Left forelimb (tissue), 1 donor: Measurements from ENCODE around the gene SRSF1.
"Not testable (repeated sequence)": the region's sequence is repeated elsewhere in the genome, so short reads cannot be mapped to it uniquely, and the experiment has no call there.

Experiments
- DNase-seq: peaks from one replicate; pipeline ENCODE4 v3.0.0-alpha.2; 2018; ENCODE audit warnings: low spot score

The SRSF1 gene, protein sequence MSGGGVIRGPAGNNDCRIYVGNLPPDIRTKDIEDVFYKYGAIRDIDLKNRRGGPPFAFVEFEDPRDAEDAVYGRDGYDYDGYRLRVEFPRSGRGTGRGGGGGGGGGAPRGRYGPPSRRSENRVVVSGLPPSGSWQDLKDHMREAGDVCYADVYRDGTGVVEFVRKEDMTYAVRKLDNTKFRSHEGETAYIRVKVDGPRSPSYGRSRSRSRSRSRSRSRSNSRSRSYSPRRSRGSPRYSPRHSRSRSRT

DNA sequence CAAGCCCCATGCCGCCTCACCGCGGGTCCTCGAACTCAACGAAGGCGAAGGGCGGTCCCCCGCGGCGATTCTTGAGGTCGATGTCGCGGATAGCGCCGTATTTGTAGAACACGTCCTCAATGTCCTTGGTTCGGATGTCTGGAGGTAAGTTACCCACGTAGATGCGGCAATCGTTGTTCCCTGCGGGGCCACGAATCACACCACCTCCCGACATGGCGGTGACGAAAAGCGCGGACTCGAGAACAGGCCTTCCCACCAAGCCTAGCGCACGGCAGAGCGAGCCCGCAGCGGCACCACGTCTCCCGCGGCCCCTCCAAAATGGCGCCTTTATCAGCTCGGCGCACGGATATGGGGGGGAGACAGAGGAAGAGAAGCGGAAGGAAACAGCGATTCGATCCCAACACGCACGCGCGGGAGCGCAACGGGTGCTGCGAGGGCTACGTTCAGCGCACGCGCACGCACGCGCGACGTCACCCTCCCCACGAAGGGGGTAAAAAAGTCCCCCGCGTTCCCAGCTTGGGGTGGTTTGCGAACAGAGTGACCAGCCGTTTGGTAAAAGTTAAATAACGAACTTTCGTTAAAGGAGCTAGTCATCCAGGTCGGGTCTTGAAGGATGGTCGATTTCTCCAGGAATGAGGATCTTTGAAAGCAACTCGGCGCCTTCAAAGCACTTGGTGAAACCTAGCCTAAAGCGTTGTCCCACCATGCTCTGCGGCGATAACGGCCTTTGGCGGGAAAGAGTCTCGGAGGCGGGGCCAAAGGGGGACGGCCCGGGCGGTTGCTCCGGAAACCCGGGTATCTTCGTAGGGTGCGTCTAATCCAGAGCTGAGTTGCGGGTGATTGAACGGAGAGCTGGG lies at the start of gene SRSF1:
SRSF1 (minus strand) TSS at position 323 of the 857 bp plus-strand sequence; CDS start at position 214, 109 bp downstream.
- DNase-seq = peak; percentile 99

DNA sequence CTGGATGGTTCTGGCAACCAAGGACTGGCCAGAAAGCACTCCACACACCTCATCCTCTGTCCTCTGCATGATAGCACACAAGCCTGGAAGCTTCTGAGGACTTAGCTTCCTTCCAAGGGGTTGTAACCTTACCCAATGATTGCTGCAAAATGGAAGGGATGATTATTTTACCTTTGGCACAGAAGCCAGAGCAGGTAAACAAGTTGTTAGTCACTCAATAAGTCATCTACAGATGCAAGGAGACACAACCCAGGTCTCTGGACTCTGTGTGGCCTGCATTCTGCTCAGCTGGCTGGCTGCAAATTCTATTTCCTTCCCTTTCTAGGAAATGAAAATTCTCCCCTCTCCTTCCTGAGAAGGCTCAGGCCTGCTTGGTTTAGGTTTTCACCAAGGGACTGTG lies 49.4 kb upstream of the SRSF1 start:
- no peak for DNase-seq

DNA sequence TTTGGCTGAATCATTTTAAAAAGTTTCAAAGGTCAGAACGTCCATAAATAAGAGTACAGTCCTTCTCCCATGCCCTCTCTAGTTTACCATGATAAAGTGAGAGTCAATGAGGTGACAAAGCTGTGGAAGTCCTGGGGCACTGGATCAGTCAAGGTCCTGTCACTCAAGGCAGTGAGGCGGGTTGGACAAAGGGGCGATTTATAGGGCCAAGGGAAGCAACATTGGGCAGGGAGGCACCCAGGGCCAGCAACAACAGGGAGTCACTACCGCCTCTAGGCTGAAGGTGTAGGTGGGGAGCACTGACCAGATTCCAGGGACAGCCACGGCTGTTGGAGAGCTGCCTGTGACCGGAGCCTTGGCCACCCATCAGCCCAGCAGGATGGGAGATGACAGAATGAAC lies 47.6 kb upstream of the SRSF1 start:
- DNase-seq = no peak

DNA sequence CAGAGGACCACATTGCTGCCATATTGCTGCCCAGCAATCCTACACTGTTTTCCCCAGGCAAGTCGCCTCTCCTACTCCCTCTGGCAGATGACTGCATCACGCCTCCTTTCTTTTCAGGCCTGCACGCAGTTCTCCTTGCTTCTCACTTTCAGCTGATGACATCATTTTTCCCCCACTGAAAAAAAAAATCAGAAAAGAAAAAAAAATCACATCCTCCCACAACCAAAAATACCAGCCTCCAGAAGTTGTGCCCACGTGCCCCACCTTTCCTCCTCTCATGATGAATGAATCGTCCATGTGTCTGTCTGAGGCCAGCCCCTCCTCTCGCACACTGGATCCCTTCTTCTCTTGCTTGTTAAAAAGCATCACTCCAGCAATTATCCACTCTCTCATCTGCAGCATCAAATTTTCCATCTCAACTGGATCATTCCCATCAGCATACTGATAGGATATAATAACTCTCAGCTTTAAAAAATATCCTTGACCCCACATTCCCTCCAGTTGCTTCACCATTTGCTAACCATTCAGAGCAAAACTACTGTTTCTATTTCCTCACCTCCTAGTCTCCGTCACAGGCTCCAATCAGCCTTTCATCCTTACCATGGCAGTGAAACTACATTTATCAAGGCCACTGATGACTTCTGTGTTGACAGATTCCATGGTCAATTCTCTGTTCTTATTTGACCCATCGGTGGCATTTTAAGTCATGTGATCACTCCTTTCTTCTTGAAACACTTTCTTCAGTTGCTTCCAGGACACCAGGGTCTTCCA lies 46.1 kb upstream of the SRSF1 start:
- DNase-seq = no peak

DNA sequence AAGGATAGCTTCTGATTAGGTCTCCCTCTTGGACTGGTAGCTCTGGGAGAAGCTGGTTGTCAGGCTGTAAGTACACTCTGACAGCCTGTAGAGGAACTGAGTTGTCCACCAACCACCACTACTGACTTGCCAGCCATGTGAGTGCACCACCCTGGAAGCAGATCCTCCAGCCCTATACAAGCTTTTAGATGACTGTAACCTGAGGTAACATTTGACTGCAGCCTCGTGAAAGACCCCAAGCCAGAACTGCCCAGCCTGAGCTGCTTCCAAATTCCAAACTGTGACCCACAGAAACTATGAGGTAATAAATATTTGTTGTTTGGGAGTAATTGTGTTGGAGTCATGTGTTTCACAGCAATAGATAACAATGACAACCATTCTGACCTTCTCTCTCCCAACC lies 45.4 kb upstream of the SRSF1 start:
- no peak for DNase-seq

DNA sequence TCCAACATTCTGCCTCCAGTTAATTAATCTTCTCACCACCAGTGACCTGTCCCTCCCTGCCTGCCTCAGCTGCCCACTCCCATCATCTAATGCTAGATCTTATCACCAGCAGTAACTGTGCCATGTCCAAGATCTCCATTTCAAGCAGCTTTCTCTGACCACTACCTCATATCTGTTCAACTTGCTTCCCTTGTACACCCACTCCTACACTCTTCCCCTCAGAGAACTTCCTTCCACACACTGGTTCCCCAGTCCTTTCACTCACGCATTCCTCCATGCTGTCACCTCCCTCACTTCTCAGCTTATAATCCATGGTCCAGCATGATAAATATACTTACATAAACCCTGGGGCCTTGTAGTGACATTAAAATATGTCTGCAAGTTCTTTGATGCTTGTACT lies 44.4 kb upstream of the SRSF1 start:
- no peak for DNase-seq

DNA sequence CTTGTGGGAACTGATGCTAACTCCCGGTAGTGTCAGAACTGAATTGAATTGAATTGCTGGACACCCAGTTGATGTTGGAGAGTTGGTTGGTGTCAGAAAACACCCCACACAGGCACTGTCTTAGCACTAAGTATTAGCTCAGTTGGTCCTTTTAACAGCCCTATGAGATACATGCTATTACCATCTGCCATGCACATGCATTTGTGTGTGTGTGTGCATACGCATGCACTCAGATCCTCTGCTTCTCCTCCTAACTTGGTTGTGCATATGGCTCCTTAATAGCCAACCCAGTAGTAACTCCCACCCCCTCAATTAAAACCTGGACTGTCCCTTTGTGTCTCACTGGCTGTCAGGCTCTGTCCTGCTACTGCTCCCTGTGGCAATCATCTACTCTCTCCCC lies 43.9 kb upstream of the SRSF1 start:
- DNase-seq = no peak

DNA sequence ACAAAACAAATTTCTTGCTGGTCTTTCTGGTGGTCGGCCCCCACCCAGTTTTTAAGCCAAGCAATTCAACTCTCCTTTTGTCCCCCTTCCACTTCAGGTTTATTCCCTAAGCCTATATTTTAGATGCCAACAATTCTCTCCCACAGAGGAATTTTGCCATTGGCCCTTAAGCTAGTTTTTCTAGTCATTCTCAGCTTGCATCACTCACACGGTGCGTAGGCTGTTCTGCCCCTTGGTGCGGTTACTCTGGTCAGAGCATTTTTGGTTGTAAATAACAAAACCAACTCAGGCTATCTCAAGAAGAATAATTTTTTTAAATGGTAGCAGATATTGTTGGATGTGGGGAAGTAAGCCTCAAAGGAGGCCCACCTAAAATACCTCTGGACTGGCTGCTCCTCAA lies 42.5 kb upstream of the SRSF1 start:
- no peak for DNase-seq

DNA sequence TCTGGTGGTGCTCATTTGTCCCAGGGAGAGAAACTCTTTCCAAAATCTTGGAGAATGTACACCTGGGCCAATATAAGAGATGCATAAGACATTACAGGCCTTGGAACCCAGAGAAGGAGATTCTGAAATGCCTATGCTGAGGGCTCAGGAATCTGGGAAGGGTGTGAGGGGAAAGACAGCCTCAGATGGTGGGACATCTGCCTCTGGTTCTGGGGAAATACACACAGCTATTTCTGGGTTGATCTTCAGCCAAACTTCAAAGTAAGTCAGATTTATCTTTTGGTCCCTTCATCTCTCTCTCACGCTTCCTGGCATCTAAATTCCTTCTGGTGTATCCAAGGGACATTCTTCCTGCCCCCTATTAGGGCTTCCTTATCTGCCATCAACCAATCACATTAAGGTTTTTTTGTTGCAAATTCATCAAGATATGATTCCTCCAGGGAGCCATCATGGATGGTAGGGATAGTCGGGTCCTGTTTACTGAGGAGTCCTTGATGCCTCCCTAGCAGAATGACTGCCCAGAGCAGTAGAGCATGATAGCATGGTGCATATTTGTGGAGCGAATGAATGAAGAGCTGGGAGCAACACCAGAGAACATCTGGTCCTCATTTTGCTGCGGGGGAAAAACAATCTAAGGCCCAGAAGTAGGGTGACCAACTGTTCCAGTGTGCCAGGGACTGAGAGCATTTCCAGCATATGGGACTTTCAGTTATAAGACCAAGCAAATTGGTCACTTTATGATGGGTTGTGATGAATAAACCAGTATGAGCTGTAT lies 40.5 kb upstream of the SRSF1 start:
- DNase-seq = no peak

DNA sequence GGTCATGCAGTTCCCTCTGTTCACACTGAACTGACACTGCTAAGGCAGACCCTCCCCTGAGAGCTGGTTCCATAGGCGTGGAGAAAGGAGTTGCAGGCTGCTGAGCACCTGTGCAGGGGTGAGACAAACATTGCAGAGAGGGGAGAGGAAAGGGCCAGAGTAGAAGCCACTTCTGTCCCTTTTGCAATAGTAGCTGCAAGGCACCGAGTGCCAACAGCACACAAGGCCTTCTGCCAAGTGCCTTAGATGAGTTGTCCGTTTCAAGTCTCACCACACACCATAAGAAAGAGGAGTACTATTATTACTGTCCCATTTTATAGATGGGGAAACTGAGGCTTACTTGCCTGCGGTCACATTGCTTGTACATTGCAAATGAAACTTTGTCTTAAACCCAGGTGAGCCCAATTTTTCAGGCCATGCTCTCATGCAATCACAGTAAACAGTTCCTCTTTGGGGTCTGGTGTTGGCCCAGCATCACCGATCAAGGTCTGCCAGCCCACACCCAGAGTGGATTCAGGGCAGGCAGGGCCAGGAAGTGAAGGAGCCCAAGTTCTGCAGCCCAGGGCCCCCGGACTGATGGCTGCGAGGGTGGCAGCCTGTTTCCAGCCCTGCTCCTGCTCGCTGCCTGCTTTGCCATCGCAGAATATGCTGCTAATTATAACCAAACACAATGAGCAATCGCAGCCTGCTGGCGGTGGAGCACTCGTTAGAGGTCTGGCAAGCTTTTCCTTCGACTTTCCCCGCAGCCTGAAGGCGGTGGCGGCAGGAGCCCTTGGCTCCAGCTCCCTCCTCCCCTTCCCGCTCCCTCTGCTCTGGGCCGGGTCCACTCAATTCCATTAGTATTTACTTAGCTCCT lies 39.4 kb upstream of the SRSF1 start:
- DNase-seq = no peak

DNA sequence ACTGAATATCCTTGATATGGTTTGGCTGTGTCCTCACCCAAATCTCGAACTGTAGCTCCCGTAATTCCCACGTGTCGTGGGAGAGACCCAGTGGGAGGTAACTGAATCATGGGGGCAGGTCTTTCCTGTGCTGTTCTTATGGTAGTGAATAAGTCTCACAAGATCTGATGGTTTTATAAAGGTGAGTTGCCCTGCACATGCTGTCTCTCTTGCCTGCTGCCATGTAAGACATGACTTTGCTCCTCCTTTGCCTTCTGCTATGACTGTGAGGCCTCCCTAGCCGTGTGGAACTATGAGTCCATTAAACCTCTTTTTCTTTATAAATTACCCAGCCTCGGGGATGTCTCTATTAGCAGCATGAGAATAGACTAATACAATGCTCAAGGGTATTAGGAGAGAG lies 37.2 kb upstream of the SRSF1 start:
- not testable (repeated sequence) for DNase-seq

DNA sequence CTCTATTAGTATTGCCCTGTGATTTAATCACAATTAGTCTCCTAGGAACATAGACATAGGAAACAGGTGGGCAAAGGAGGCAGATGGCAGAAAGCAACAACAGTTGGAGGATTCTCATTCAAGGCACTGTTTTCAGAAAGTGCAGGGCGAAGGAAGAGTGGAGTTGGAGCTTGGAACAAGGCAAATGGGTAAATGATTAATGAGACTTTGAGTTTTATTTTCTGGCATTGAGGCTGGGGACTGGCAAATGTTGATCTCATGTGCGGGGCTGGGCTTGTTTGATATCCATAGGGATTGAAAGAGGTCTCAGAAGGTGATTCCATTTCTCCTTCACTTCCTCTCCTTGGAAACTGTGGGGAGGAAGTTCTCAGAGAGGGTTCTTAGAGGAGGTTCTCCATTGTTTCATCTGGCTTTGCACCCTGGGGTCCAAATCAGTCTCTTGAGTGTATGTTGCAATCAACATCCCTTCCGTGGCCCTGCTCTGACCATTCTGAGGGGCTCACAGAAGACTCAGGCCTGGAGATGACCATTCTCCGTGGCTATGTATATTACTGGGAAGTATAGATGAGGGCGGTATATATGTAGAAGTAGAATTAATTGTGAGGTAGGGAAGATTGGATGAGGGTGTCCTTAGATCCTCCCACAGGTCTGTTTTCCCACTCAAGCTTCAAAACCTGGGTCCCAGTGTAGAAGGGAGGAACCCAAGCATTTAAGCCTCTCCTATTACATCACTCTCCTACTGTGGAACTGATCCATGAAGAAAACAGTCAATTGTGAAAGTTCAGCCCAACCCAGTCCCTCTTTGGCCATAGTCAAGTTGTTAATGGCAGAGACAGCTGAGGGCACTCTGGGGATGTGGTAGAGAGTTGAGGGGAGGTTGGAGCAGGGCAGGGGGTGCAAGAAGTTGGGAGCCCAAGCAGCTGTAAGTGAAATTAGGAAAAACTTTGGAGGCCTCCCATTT lies 36.5 kb upstream of the SRSF1 start:
- DNase-seq = no peak

DNA sequence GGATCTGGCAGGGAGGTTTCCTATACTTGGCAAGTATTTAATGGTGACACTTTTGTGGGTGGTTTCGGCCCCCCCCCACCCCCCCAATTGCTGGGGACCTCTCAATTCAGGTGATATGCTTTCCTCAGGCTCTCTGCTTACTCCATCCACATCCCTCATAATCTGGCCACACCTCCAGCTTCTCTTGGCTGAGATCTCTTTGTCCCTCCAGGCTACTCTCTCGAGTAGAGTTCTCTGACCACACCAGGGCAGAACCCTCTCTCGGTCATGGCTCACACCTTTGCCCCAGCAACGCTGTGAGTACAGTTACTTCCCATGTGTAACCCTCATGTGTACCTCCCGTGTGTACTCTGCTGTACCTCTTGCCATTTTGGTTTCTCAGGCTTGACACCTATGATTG lies 34.1 kb upstream of the SRSF1 start:
- no peak for DNase-seq

DNA sequence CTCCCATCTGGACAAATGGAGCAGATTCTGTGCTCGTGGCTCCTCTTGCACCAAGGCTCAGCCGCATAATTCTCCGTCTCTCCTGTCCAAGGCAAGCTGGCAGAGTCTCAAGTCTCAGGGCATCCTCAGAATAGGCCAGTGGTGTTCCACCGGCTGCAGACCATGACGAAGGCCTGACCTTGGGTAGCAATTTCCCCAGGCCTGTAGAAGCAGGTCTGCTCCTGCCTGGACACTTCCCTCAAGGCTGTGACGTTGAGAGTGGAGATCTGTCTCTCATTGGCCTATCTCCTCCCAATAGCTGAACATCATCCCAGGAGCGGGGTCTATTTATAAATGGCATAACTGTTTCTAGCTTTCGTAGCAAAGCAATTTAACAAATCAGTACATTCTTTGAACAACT lies 33.3 kb upstream of the SRSF1 start:
- DNase-seq = no peak

DNA sequence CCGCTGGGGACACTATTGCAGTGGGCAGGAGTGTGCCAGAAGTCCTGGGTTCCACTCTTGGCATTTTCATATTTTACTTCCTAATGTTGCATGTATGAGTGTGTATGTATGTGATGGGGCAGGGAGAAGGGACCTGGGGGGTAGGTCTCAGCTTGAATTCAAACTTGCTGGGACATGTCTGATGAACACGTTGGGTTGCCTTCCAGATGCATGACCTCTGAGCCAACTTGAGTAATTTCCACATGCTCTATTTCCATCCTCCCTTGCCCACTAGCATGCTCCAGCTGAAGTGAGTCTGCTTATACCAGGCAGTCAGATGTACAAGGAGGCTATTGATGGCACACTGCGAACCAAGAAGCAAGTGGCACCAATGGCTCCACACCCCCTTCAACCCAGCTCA lies 32.9 kb upstream of the SRSF1 start:
- no peak for DNase-seq

DNA sequence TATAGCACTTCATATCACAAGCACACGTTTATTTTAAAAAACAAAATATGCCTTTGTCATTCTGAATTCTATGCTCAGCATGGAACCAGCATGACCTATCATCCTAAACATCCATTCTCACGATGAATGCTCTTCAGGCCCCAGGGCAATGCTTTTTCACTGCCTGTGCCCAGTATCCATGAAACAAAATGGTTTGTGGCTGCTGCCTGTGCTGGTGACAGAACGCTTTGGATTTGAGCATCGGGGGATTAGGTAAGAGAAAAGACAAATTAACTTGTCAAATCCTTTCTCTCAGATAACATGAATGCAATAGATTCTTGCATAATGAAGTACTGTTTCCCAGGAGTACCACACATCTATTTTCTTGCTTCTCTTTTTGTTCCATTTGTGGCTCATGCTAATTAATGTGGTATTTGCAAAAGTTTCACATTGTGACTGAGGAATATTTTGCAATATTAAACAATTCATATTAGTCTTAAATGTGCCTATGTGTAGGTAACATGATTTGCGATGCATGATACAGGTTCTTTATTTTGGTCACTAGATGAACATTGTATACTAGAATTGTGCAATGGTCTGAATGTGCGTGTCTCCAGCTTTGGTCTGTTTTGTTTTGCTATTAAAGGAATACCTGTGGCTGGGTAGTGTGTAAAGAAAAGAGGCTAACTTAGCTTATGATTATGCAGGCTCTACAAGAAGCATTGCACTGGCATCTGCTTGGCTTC lies 25.8 kb upstream of the SRSF1 start:
- DNase-seq = no peak

DNA sequence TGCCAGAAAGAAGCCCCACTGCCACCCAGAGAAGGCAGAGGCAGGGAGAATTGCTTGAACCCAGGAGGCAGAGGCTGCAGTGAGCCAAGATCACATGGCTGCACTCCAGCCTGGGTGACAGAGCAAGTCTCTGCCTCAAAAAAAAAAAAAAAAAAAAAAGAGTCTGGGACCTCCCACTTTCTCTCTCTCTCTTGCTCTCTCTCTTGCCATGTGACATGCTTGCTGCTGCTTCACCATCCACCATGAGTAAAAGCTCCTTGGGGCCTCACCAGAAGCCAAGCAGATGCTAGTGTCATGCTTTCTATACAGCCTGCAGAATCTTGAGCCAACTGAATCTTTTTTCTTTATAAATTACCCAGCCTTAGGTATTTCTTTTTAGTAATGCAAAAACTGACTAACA lies 21.5 kb upstream of the SRSF1 start:
- no peak for DNase-seq

DNA sequence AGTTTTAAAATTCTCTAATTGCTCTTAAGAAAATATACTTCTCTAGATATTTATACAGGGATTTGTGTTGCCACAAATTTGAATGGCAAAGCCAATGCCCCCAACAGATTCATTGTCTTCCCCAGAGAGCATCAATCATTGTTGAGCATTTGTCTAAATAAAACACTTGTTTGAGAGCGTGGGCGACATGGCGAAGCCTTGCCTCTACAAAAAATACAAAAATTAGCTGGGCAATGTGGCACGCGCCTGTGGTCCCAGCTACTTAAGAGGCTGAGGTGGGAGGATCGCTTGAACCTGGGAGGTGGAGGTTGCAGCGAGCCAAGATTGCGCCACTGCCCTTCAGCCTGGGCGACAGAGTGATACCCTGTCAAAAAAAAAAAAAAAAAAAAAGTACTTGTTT lies 13.4 kb upstream of the SRSF1 start:
- DNase-seq = no peak

DNA sequence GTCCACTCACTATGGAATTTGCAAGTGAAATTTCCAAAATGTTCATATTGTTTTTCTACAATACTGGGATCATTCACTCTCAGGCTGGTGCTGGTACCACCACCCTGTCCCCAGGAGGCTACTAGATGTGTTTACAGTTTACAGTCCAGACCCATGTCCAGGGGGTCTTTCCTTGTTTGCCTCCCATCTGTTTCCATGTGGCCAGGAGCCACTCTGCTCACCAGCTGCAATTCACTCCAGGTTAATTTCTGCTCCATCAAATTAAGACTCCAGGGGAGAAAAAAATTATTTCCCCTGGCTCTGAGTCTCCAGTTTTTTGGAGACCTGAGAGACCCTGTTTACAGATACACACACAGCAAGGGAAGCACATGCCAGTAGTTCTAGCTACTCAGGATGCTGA lies 12.5 kb upstream of the SRSF1 start:
- no peak for DNase-seq
